Measurements from ENCODE around the gene OLFML2A.

- TF ChIP-seq CTCF (IDR thresholded peaks at IDR 0.05; ENCODE audit: poor library complexity, severe bottlenecking) (no peak), RAD21 (conservative IDR thresholded peaks at IDR 0.05) (no peak), POLR2AphosphoS5 (IDR thresholded peaks at IDR 0.05) (no peak)
These were observed 347 bp upstream of the OLFML2A start for GRCh38 chr9:124776618-124776953.

Measured in neural cell (in vitro differentiated cells).